Tibial artery (tissue), 4 donors: ENCODE data around the gene ZBTB39.
"Not testable (repeated sequence)": the region's sequence is repeated elsewhere in the genome, so short reads cannot be mapped to it uniquely, and the experiment has no call there.

ENCODE experiments used
- DNase-seq, 2 donors: peaks; one replicate each; pipeline ENCODE4 v3.0.0-alpha.2; 2019
- H3K27ac ChIP-seq, 2 donors: fragments of 200-600 bp; sonication (generic) in 1 of 2; 1 replicate in 1 of 2; 2 replicates in 1 of 2; pipeline ENCODE4 v1.5.1; 2018 to 2019; ENCODE audit warnings: mild to moderate bottlenecking in 1 of 2
- H3K27me3 ChIP-seq, 2 donors: fragments of 200-600 bp; sonication (generic) in 1 of 2; one replicate each; pipeline versions ENCODE4 v1.5.1 to v1.6.0; 2016 to 2019
- H3K36me3 ChIP-seq, 3 donors: fragments of 200-600 bp; sonication (generic) in 2 of 3; one replicate each; pipeline ENCODE4 v1.5.1; 2016 to 2019; ENCODE audit warnings: mild to moderate bottlenecking in 2 of 3
- H3K4me1 ChIP-seq, 4 donors: fragments of 200-600 bp; sonication (generic) in 2 of 4; 1 replicate in 3 of 4; 2 replicates in 1 of 4; pipeline ENCODE4 v1.5.1; 2016 to 2019
- H3K4me3 ChIP-seq, 2 donors: fragments of 200-600 bp; sonication (generic) in 1 of 2; 1 replicate in 1 of 2; 2 replicates in 1 of 2; pipeline ENCODE4 v1.5.1; 2018 to 2019; ENCODE audit warnings: mild to moderate bottlenecking in 2 of 2
- H3K9me3 ChIP-seq, 3 donors: fragments of 200-600 bp; sonication (generic) in 1 of 3; one replicate each; pipeline ENCODE4 v1.5.1; 2016 to 2019
- CTCF ChIP-seq, 2 experiments: fragments of 200-600 bp in 1 of 2; fragments of 450-650 bp in 1 of 2; IDR thresholded peaks; one replicate each; pipeline ENCODE4 v1.5.1; 2017 to 2019; ENCODE audit warnings: antibody characterized with exemption in 2 of 2, mild to moderate bottlenecking in 1 of 2, moderate library complexity in 1 of 2
- intact Hi-C: fragments of 100-400 bp; cut with DNase I; formaldehyde crosslinking; loops from one replicate; pipeline ENCODE4 v1.15.0; 2023; ENCODE audit warnings: low total_unique reads

Gene ZBTB39

DNA sequence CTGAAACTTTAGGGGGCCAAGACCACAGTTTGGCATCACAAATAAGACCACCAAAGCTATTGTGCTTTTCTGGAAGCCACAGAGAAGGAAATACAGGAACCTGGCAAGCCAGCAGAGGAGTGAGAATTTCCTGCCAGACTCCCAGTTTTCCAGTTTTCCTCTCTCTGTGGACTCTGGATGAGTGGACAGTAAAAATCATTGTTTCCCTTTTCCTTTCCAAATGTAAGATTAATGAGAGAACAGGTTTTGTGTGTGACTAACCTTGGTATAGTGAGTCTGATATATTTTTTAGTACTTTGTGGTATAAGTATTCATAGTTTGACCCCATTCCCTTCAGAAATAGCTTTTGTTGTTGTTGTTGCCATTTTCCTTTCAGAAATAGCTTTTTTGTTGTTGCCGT, 12.6 kb upstream of the ZBTB39 start:
- no peak overlapping the region for H3K27ac ChIP-seq
- no peak for TF ChIP-seq CTCF (IDR thresholded peaks at IDR 0.05)
- H3K9me3 ChIP-seq: no peaks in the 10 kb centered on the region
- no peak for DNase-seq
- H3K4me3 ChIP-seq: no peak overlapping the region
- intact Hi-C loops: no loop called here
- H3K4me1 ChIP-seq: no peaks in the 10 kb centered on the region
- no peaks in the 10 kb centered on the region for H3K36me3 ChIP-seq
- peaks cover 0 to 29% of the 10 kb centered on the region in 2 donors for H3K27me3 ChIP-seq

DNA sequence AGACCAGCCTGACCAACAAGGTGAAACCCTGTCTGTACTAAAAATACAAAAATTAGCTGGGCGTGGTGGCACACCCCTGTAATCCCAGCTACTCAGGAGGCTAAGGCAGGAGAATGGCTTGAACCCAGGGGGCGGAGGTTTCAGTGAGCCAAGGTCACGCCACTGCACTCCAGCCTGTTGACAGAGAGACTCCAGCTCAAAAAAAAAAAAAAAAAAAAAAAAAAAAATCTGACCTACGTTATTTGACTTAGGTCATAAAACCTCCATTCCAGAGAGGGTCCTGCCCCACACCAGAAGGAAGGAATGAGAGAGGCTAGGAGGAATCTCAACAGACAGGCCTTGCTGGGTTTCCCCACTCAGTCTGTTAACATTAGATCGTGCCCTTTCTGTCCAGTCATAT, 12.0 kb upstream of the ZBTB39 start:
- H3K27me3 ChIP-seq: peaks cover 0 to 32% of the 10 kb centered on the region in 2 donors
- H3K4me1 ChIP-seq, H3K9me3 ChIP-seq, intact Hi-C loops, H3K4me3 ChIP-seq, H3K36me3 ChIP-seq, DNase-seq, H3K27ac ChIP-seq: not testable (repeated sequence)

DNA sequence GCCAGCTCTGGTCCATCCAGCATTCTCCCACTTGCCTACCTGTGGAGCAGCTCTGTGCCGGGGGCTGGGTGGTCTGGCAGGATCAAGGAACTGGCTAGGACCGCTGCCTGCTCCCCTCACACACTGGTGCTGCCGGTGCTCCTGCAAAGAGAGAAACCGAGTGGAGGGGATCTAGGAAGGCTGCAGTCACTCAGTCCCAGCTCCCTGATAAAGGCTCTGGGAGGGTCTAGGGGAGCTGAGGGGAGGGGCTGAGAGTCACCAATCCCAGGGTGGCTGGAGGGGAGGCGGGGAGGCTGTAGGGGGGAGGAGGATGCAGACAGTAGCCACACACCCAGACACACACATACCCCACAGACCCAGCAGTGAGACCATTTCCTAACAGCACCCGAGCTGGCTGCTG, 10.0 kb upstream of the ZBTB39 start, which contains the start of gene TAC3:
Gene TAC3 (minus strand): TSS at position 182 of the 400 bp plus-strand sequence. CDS start 732 bp downstream, outside the sequence.
- no peaks in the 10 kb centered on the region for H3K36me3 ChIP-seq
- no peaks in the 10 kb centered on the region for H3K9me3 ChIP-seq
- intact Hi-C loops: no loop called here
- peaks cover 0 to 32% of the 10 kb centered on the region in 2 donors for H3K27me3 ChIP-seq
- DNase-seq: no peak
- H3K4me3 ChIP-seq: no peak within 1 kb of the TSS
- H3K27ac ChIP-seq: no peak within 1 kb of the TSS
- TF ChIP-seq CTCF (IDR thresholded peaks at IDR 0.05): no peak
- H3K4me1 ChIP-seq: no peaks in the 10 kb centered on the region

DNA sequence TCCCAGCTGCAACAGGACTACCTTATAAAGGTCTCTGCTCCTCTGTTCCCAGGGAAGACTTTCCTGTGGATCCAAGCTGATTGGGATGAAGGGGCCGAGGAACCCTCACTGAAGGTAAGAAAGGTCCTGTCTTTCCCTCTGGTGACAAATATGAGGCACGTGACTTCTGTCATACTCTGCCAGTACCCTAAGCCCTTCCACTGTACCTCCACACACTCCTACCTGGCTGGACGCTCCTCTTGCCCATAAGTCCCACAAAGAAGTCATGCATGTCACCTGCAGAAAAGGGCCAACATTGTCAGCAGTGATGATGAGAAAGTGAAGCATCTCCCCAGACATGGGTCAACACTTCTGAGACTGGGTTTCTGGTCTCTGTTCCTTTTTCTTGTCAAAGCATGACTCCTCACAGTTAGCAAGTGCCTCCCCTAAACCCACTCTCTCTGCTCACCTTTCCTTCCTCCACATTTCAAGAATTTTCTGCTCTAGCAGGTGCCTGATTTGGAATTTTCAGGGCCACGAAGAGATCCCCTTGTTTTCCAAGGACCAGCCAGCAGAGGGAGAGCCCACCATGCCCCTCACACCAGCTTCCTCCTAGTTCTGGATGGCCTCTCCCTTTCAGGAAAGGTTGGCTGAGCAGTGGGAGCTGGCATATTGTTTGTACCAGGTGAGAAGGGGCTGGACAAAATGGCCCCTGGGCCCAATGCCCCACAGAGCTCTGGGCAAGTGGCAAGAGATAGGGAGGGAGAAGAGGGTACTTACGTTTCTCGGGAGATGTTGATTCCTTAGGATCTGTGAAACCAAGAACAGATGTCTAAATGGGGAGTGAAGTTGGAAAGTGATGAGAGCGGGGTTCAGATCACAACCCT, 6.5 kb upstream of the ZBTB39 start:
- intact Hi-C loops: no loop called here
- no peak for DNase-seq
- no peak for TF ChIP-seq CTCF (IDR thresholded peaks at IDR 0.05)
- no peaks in the 10 kb centered on the region for H3K9me3 ChIP-seq
- H3K36me3 ChIP-seq: no peaks in the 10 kb centered on the region
- peaks cover 0 to 32% of the 10 kb centered on the region in 2 donors for H3K27me3 ChIP-seq
- H3K27ac ChIP-seq: no peak overlapping the region
- no peak overlapping the region for H3K4me3 ChIP-seq
- H3K4me1 ChIP-seq: no peaks in the 10 kb centered on the region

GRCh38 chr12:57011438-57012424, 5.4 kb upstream of the ZBTB39 start:
- Histone ChIP-seq H3K36me3 (no peaks in the 10 kb centered on the region), H3K9me3 (no peaks in the 10 kb centered on the region), H3K4me3 (no peak overlapping the region), H3K27me3 (peaks cover 0 to 28% of the 10 kb centered on the region in 2 donors), H3K27ac (no peak overlapping the region), H3K4me1 (peaks cover 0 to 7% (median 4%) of the 10 kb centered on the region in 4 donors)
- intact Hi-C loops: no loop called here
- DNase-seq: no peak
- TF ChIP-seq CTCF (IDR thresholded peaks at IDR 0.05): no peak
